Skeletal muscle tissue (tissue), 4 donors: ENCODE measurements around the gene IMMP2L. TPM values are rescaled to one million over a fixed set of nuclear protein-coding genes. Genes with fewer than 3 reads are reported as not detected.
"Not testable (repeated sequence)": the region's sequence is repeated elsewhere in the genome, so short reads cannot be mapped to it uniquely, and the experiment has no call there.

Experiments used
- H3K27ac ChIP-seq: one replicate; pipeline ENCODE4 v1.7.0; 2013; ENCODE audit warnings: mild to moderate bottlenecking, low read depth, low read length, inconsistent platforms
- H3K27me3 ChIP-seq, 3 donors: one replicate each; pipeline ENCODE4 v1.7.0; 2013; ENCODE audit warnings: low read length in 3 of 3; ENCODE audit not compliant: control insufficient read depth in 3 of 3, insufficient read depth in 3 of 3
- H3K36me3 ChIP-seq, 3 donors: one replicate each; pipeline ENCODE4 v1.7.0; 2013; ENCODE audit warnings: low read length in 3 of 3; ENCODE audit not compliant: control insufficient read depth in 3 of 3, insufficient read depth in 3 of 3
- H3K4me1 ChIP-seq, 3 donors: one replicate each; pipeline ENCODE4 v1.7.0; 2013; ENCODE audit warnings: low read length in 3 of 3, mild to moderate bottlenecking in 3 of 3; ENCODE audit not compliant: control insufficient read depth in 3 of 3, insufficient read depth in 3 of 3
- H3K4me3 ChIP-seq, 3 donors: one replicate each; pipeline ENCODE4 v1.7.0; 2013; ENCODE audit warnings: low read length in 3 of 3
- H3K9ac ChIP-seq, 3 donors: one replicate each; pipeline ENCODE4 v1.7.0; 2013; ENCODE audit warnings: low read length in 3 of 3, mild to moderate bottlenecking in 3 of 3, moderate library complexity in 2 of 3, low read depth in 1 of 3
- H3K9me3 ChIP-seq, 3 donors: one replicate each; pipeline ENCODE4 v1.7.0; 2013; ENCODE audit warnings: low read length in 3 of 3; ENCODE audit not compliant: control insufficient read depth in 3 of 3
- total RNA-seq: library from RNA; depleted of rRNA; stranded (reverse); fragments of >200 nt; gene quantifications from one replicate; pipeline ENCODE4 v1.2.3, GENCODE V29; 2014
- donor health status: Osteomylitis.

IMMP2L gene
- total RNA-seq, 1 donor from 2014 or later, result 15.7 TPM

- Histone ChIP-seq H3K27ac (no peak overlapping the region), H3K9ac (no peak overlapping the region), H3K36me3 (no peaks in the 10 kb centered on the region), H3K27me3 (no peaks in the 10 kb centered on the region), H3K4me1 (no peaks in the 10 kb centered on the region), H3K9me3 (no peaks in the 10 kb centered on the region), H3K4me3 (no peak overlapping the region)
Observed at GRCh38 chr7:111474723-111475418, 87.4 kb downstream of the IMMP2L start.

DNA sequence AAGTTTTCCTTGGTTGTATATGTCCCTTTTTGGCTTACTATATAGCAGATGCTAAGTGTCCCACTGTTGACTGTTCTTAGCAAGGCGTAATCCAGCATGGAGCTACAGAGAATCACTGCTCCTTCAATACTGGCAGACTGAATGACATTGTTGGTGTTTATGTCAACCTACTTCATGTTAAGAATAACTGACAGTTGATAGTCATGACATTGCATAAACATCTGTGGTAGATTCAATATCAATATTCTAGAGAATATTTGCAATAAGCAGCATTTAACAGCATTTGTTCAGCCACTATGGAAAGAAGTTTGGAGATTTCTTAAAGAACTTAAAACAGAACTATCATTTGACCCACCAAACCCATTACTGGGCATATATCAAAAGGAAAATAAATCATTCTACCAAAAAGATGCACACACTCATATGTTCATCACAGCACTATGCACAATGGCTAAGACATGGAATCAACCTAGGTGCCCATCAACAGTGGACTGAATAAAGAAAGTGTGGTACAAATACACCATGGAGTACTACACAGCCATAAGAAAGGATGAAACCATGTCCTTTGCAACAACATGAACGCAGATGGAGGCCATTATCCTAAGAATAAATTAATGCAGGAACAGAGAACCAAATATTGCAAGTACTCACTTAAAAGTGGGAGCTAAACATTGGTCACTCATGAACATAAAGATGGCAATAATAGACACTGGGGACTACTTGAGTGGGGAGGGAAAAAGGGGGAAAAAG is 88.7 kb downstream of the IMMP2L start:
- H3K9me3 ChIP-seq, result no peaks in the 10 kb centered on the region
- H3K4me3 ChIP-seq, result no peak overlapping the region
- no peaks in the 10 kb centered on the region for H3K4me1 ChIP-seq
- no peaks in the 10 kb centered on the region for H3K36me3 ChIP-seq
- H3K27ac ChIP-seq, result no peak overlapping the region
- no peak overlapping the region for H3K9ac ChIP-seq
- no peaks in the 10 kb centered on the region for H3K27me3 ChIP-seq

GRCh38 chr7:111470998-111471397 is 91.3 kb downstream of the IMMP2L start:
- Histone ChIP-seq H3K9ac (no peak overlapping the region), H3K4me1 (no peaks in the 10 kb centered on the region), H3K27me3 (no peaks in the 10 kb centered on the region), H3K4me3 (no peak overlapping the region), H3K27ac (no peak overlapping the region), H3K36me3 (no peaks in the 10 kb centered on the region), H3K9me3 (no peaks in the 10 kb centered on the region)

DNA sequence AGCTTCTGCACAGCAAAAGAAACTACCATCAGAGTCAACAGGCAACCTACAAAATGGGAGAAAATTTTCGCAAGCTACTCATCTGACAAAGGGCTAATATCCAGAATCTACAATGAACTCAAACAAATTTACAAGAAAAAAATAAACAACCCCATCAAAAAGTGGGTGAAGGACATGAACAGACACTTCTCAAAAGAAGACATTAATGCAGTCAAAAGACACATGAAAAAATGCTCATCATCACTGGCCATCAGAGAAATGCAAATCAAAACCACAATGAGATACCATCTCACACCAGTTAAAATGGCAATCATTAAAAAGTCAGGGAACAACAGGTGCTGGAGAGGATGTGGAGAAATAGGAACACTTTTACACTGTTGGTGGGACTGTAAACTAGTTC is 92.4 kb downstream of the IMMP2L start:
- not testable (repeated sequence) for H3K4me1 ChIP-seq, H3K27me3 ChIP-seq, H3K9ac ChIP-seq, H3K9me3 ChIP-seq, H3K36me3 ChIP-seq, H3K27ac ChIP-seq, H3K4me3 ChIP-seq

DNA sequence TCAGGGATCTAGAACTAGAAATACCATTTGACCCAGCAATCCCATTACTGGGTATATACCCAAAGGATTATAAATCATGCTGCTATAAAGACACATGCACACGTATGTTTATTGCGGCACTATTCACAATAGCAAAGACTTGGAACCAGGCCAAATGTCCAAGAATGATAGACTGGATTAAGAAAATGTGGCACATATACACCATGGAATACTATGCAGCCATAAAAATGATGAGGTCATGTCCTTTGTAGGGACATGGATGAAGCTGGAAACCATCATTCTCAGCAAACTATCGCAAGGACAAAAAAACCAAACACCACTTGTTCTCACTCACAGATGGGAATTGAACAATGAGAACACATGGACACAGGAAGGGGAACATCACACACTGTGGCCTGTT is 96.5 kb downstream of the IMMP2L start:
- H3K27ac ChIP-seq, H3K36me3 ChIP-seq, H3K9ac ChIP-seq, H3K4me3 ChIP-seq, H3K9me3 ChIP-seq, H3K27me3 ChIP-seq, H3K4me1 ChIP-seq: not testable (repeated sequence)

- no peaks in the 10 kb centered on the region for H3K27me3 ChIP-seq
- H3K9ac ChIP-seq, result no peak overlapping the region
- no peaks in the 10 kb centered on the region for H3K4me1 ChIP-seq
- no peaks in the 10 kb centered on the region for H3K9me3 ChIP-seq
- H3K4me3 ChIP-seq, result no peak overlapping the region
- no peaks in the 10 kb centered on the region for H3K36me3 ChIP-seq
- no peak overlapping the region for H3K27ac ChIP-seq
Observed at GRCh38 chr7:111460695-111461094, 101.6 kb downstream of the IMMP2L start.

DNA sequence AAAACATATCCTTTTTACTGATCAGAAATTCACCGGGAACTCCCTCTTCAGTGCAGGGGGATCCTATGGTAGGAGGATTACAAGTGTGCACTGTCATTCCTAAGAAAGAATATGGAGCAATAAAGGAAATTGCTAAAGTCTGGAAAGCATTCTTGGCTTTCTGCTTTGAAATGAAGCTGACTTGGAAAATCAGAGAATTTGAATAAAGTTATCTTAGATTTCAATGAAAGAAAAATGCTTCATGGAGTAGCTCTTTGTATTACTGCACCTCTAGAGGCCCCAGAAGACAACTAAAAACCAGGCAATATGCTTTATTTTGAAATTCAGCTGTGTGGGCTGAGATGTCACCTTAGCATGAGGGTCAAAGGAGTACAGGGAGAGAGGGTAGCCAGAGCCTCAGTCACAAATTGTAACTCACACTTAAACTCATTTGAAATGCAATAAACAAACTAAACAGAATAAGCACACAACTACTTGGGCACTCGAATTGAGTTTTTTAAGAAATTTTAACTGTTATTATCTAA is 102.5 kb downstream of the IMMP2L start:
- Histone ChIP-seq H3K4me3 (no peak overlapping the region), H3K27ac (no peak overlapping the region), H3K27me3 (no peaks in the 10 kb centered on the region), H3K36me3 (no peaks in the 10 kb centered on the region), H3K9ac (no peak overlapping the region), H3K9me3 (no peaks in the 10 kb centered on the region), H3K4me1 (no peaks in the 10 kb centered on the region)

GRCh38 chr7:111459065-111459756 is 103.1 kb downstream of the IMMP2L start:
- Histone ChIP-seq H3K9ac (no peak overlapping the region), H3K9me3 (no peaks in the 10 kb centered on the region), H3K36me3 (no peaks in the 10 kb centered on the region), H3K4me3 (no peak overlapping the region), H3K27me3 (no peaks in the 10 kb centered on the region), H3K27ac (no peak overlapping the region), H3K4me1 (no peaks in the 10 kb centered on the region)

DNA sequence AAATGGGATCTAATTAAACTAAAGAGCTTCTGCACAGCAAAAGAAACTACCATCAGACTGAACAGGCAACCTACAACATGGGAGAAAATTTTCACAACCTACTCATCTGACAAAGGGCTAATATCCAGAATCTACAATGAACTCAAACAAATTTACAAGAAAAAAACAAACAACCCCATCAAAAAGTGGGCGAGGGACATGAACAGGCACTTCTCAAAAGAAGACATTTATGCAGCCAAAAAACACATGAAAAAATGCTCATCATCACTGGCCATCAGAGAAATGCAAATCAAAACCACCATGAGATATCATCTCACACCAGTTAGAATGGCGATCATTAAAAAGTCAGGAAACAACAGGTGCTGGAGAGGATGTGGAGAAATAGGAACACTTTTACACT is 111.6 kb downstream of the IMMP2L start:
- not testable (repeated sequence) for H3K4me1 ChIP-seq, H3K9ac ChIP-seq, H3K27me3 ChIP-seq, H3K4me3 ChIP-seq, H3K9me3 ChIP-seq, H3K27ac ChIP-seq, H3K36me3 ChIP-seq

- H3K4me3 ChIP-seq, H3K36me3 ChIP-seq, H3K9ac ChIP-seq, H3K4me1 ChIP-seq, H3K9me3 ChIP-seq, H3K27me3 ChIP-seq, H3K27ac ChIP-seq: not testable (repeated sequence)
Observed at GRCh38 chr7:111447502-111447901, 114.8 kb downstream of the IMMP2L start.
